Measurements from ENCODE around the gene RHD.
A peak's percentile ranks its signal among the peaks of the same experiment; 100 is the strongest.
"Not testable (repeated sequence)": the region's sequence is repeated elsewhere in the genome, so short reads cannot be mapped to it uniquely, and the experiment has no call there.

The RHD gene

GRCh38 chr1:25257196-25257595 lies 15.1 kb upstream of the RHD start:
- DNase-seq (ENCODE audit: low read depth in 3 of 3), result no peak

- not testable (repeated sequence) for DNase-seq (ENCODE audit: low read depth in 3 of 3)
Observed at GRCh38 chr1:25259813-25260212, 12.5 kb upstream of the RHD start.

- not testable (repeated sequence) for DNase-seq (ENCODE audit: low read depth in 3 of 3)
Observed at GRCh38 chr1:25260336-25260735, 12.0 kb upstream of the RHD start.

- DNase-seq (ENCODE audit: low read depth in 3 of 3), result peak in 1 of 3 experiments; percentile 28
Observed at GRCh38 chr1:25266554-25267287, 5.6 kb upstream of the RHD start.

- peak; percentile 62 to 90 (median 79) for DNase-seq (ENCODE audit: low read depth in 3 of 3)
Observed at GRCh38 chr1:25267288-25268142, 4.8 kb upstream of the RHD start.

GRCh38 chr1:25268143-25268760 lies 4.1 kb upstream of the RHD start:
- DNase-seq (ENCODE audit: low read depth in 3 of 3), result not testable (repeated sequence)

GRCh38 chr1:25275648-25276047 lies 3.3 kb downstream of the RHD start:
- DNase-seq (ENCODE audit: low read depth in 3 of 3), result not testable (repeated sequence)

- not testable (repeated sequence) for DNase-seq (ENCODE audit: low read depth in 3 of 3)
Observed at GRCh38 chr1:25277295-25277694, 5.0 kb downstream of the RHD start.

- not testable (repeated sequence) for DNase-seq (ENCODE audit: low read depth in 3 of 3)
Observed at GRCh38 chr1:25278358-25278757, 6.0 kb downstream of the RHD start.

- DNase-seq (ENCODE audit: low read depth in 3 of 3), result not testable (repeated sequence)
Observed at GRCh38 chr1:25278790-25279189, 6.5 kb downstream of the RHD start.

- DNase-seq (ENCODE audit: low read depth in 3 of 3), result not testable (repeated sequence)
Observed at GRCh38 chr1:25279693-25280111, 7.4 kb downstream of the RHD start.

- DNase-seq (ENCODE audit: low read depth in 3 of 3), result not testable (repeated sequence)
Observed at GRCh38 chr1:25285862-25286261, 13.6 kb downstream of the RHD start.

GRCh38 chr1:25287164-25287563 lies 14.9 kb downstream of the RHD start:
- DNase-seq (ENCODE audit: low read depth in 3 of 3), result not testable (repeated sequence)

- not testable (repeated sequence) for DNase-seq (ENCODE audit: low read depth in 3 of 3)
Observed at GRCh38 chr1:25288573-25289101, 16.3 kb downstream of the RHD start.

- DNase-seq (ENCODE audit: low read depth in 3 of 3), result not testable (repeated sequence)
Observed at GRCh38 chr1:25290043-25290442, 17.7 kb downstream of the RHD start.

GRCh38 chr1:25293426-25293825 lies 21.1 kb downstream of the RHD start:
- DNase-seq (ENCODE audit: low read depth in 3 of 3), result not testable (repeated sequence)

GRCh38 chr1:25294889-25295826 lies 22.8 kb downstream of the RHD start:
- not testable (repeated sequence) for DNase-seq (ENCODE audit: low read depth in 3 of 3)

- DNase-seq (ENCODE audit: low read depth in 3 of 3), result not testable (repeated sequence)
Observed at GRCh38 chr1:25296501-25296900, 24.2 kb downstream of the RHD start.

- not testable (repeated sequence) for DNase-seq (ENCODE audit: low read depth in 3 of 3)
Observed at GRCh38 chr1:25300729-25301128, 28.4 kb downstream of the RHD start.

GRCh38 chr1:25302330-25302729 lies 30.0 kb downstream of the RHD start:
- DNase-seq (ENCODE audit: low read depth in 3 of 3), result not testable (repeated sequence)

GRCh38 chr1:25304936-25305335 lies 32.6 kb downstream of the RHD start:
- DNase-seq (ENCODE audit: low read depth in 3 of 3), result not testable (repeated sequence)
